HCT116 (cell line): Measurements from ENCODE around the gene POLR1D.

ENCODE experiments used
- CTCF ChIP-seq, 3 experiments: fragments of 200-600 bp in 1 of 3; sonication (generic) in 1 of 3; IDR thresholded peaks in 2 of 3; conservative IDR thresholded peaks in 1 of 3; 2 replicates each; pipeline ENCODE4 v1.5.1; 2012 to 2017; ENCODE audit warnings: low read depth in 2 of 3, low read length in 2 of 3, antibody characterized with exemption in 1 of 3, borderline replicate concordance in 1 of 3, control low read depth in 1 of 3, mild to moderate bottlenecking in 1 of 3, mixed read lengths in 1 of 3, mixed run types in 1 of 3, moderate library complexity in 1 of 3; ENCODE audit not compliant: insufficient read depth in 1 of 3
- EZH2 ChIP-seq: fragments of 200-600 bp; sonication (generic); IDR thresholded peaks from 2 replicates; pipeline ENCODE4 v1.6.1; 2017; ENCODE audit warnings: antibody characterized with exemption, mixed run types
- EZH2phosphoT487 ChIP-seq: fragments of 200-600 bp; IDR thresholded peaks from 2 replicates; pipeline ENCODE4 v1.6.1; 2018; ENCODE audit warnings: antibody characterized with exemption, borderline replicate concordance
- JUND ChIP-seq: IDR thresholded peaks from 2 replicates; pipeline ENCODE4 v1.6.1; 2012
- POLR2A ChIP-seq: IDR thresholded peaks from 2 replicates; pipeline ENCODE4 v1.7.0; 2011; ENCODE audit warnings: borderline replicate concordance; ENCODE audit not compliant: insufficient read depth, insufficient read length; ENCODE audit errors: extremely low read depth
- REST ChIP-seq: IDR thresholded peaks from 2 replicates; pipeline ENCODE4 v1.6.1; 2012; ENCODE audit warnings: low read depth
- TCF7L2 ChIP-seq: IDR thresholded peaks from 2 replicates; pipeline ENCODE4 v1.7.0; 2011; ENCODE audit warnings: borderline replicate concordance, inconsistent platforms; ENCODE audit not compliant: insufficient read depth, insufficient read length; ENCODE audit errors: extremely low read depth

- no peak for TF ChIP-seq EZH2phosphoT487
- TF ChIP-seq CTCF (IDR thresholded peaks at IDR 0.05 in 2 of 3, conservative IDR thresholded peaks at IDR 0.05 in 1 of 3; ENCODE audit: borderline replicate concordance in 1 of 3, insufficient read depth in 1 of 3, low read depth in 2 of 3, low read length in 2 of 3), result no peak
- no peak for TF ChIP-seq EZH2
- TF ChIP-seq POLR2A, result no peak
- TF ChIP-seq JUND, result no peak
- no peak for TF ChIP-seq REST
- TF ChIP-seq TCF7L2, result no peak
Measured at GRCh38 chr13:27663947-27664346, 42.3 kb downstream of the POLR1D start.
